WTC11 (cell line): Measurements from ENCODE around the gene POU2F3. TPM values are rescaled to one million over a fixed set of nuclear protein-coding genes. Genes with fewer than 3 reads are reported as not detected.

Experiments used
- CREM ChIP-seq: sonication (generic); formaldehyde crosslinking; IDR thresholded peaks from 2 replicates; pipeline ENCODE4 v1.8.1; 2022; ENCODE audit warnings: mild to moderate bottlenecking, missing genetic modification reagents, moderate library complexity
- CTCF ChIP-seq: fragments of 200-600 bp; IDR thresholded peaks from 2 replicates; pipeline ENCODE4 v1.8.0; 2022; ENCODE audit warnings: antibody characterized with exemption
- E2F1 ChIP-seq: sonication (generic); formaldehyde crosslinking; IDR thresholded peaks from 2 replicates; pipeline ENCODE4 v1.8.0; 2022; ENCODE audit warnings: mild to moderate bottlenecking, missing genetic modification reagents
- E2F5 ChIP-seq: sonication (generic); formaldehyde crosslinking; IDR thresholded peaks from 2 replicates; pipeline ENCODE4 v1.8.1; 2022; ENCODE audit warnings: mild to moderate bottlenecking, moderate library complexity, missing genetic modification reagents
- EMX1 ChIP-seq: fragments of 250-450 bp; sonication (Bioruptor Pico); IDR thresholded peaks from 2 replicates; pipeline ENCODE4 v1.8.0; 2021; ENCODE audit warnings: mild to moderate bottlenecking
- ERG ChIP-seq: fragments of 250-450 bp; sonication (Bioruptor Pico); IDR thresholded peaks from 2 replicates; pipeline ENCODE4 v1.8.0; 2021; ENCODE audit warnings: mild to moderate bottlenecking
- FOXP1 ChIP-seq: sonication (generic); formaldehyde crosslinking; IDR thresholded peaks from 2 replicates; pipeline ENCODE4 v1.8.0; 2022; ENCODE audit warnings: missing genetic modification reagents, mild to moderate bottlenecking, moderate library complexity, borderline replicate concordance
- HMGA2 ChIP-seq: fragments of 250-450 bp; sonication (Bioruptor Pico); IDR thresholded peaks from 2 replicates; pipeline ENCODE4 v1.4.0; 2021; ENCODE audit warnings: mild to moderate bottlenecking, moderate library complexity
- NFE2L1 ChIP-seq: sonication (generic); formaldehyde crosslinking; IDR thresholded peaks from 2 replicates; pipeline ENCODE4 v1.8.1; 2023; ENCODE audit warnings: missing genetic modification reagents
- PREB ChIP-seq: sonication (generic); formaldehyde crosslinking; IDR thresholded peaks from 2 replicates; pipeline ENCODE4 v1.8.1; 2022; ENCODE audit warnings: mild to moderate bottlenecking, missing genetic modification reagents, moderate library complexity, borderline replicate concordance
- SMAD3 ChIP-seq: sonication (generic); formaldehyde crosslinking; IDR thresholded peaks from 2 replicates; pipeline ENCODE4 v1.8.0; 2022; ENCODE audit warnings: missing genetic modification reagents, mild to moderate bottlenecking, borderline replicate concordance
- TEAD4 ChIP-seq: sonication (generic); formaldehyde crosslinking; IDR thresholded peaks from 2 replicates; pipeline ENCODE4 v1.8.0; 2022; ENCODE audit warnings: mild to moderate bottlenecking, missing genetic modification reagents
- ZMAT4 ChIP-seq: fragments of 250-450 bp; sonication (Bioruptor Pico); IDR thresholded peaks from 2 replicates; pipeline ENCODE4 v1.9.0; 2021; ENCODE audit warnings: mild to moderate bottlenecking
- total RNA-seq: library from RNA; stranded (reverse); gene quantifications from 3 replicates; pipeline ENCODE4 v1.2.3, GENCODE V29; 2021
- TF ChIP-seq, protein P1 (sequence below): sonication (generic); formaldehyde crosslinking; IDR thresholded peaks from 2 replicates; pipeline ENCODE4 v1.8.0; 2022; ENCODE audit warnings: missing genetic modification reagents
- TF ChIP-seq, protein P2 (sequence below): sonication (generic); formaldehyde crosslinking; IDR thresholded peaks from 2 replicates; pipeline ENCODE4 v1.8.1; 2023; ENCODE audit warnings: mild to moderate bottlenecking, moderate library complexity, missing genetic modification reagents
- TF ChIP-seq, protein P3 (sequence below): fragments of 250-450 bp; sonication (Bioruptor Pico); IDR thresholded peaks from 2 replicates; pipeline ENCODE4 v1.9.0; 2021; ENCODE audit warnings: moderate library complexity, mild to moderate bottlenecking, inconsistent platforms, borderline replicate concordance
- TF ChIP-seq, protein P4 (sequence below): sonication (generic); formaldehyde crosslinking; IDR thresholded peaks from 2 replicates; pipeline ENCODE4 v1.8.1; 2023; ENCODE audit warnings: mild to moderate bottlenecking, missing genetic modification reagents, moderate library complexity
- TF ChIP-seq, protein P5 (sequence below): fragments of 250-450 bp; sonication (Bioruptor Pico); IDR thresholded peaks from 2 replicates; pipeline ENCODE4 v2.1.2; 2022; ENCODE audit warnings: mild to moderate bottlenecking, moderate library complexity

The POU2F3 gene
- total RNA-seq, 1 experiment from 2014 or later = 0.61 TPM

GRCh38 chr11:120335908-120336640 is 96.1 kb downstream of the POU2F3 start, which contains the start of gene ARHGEF12 (continued):
- TF ChIP-seq SMAD3 (CRISPR knock-in tag) = 0 out of 2 replicates have a peak, but pooled peaks have one; percentile 39
- TF ChIP-seq, protein P1, sequence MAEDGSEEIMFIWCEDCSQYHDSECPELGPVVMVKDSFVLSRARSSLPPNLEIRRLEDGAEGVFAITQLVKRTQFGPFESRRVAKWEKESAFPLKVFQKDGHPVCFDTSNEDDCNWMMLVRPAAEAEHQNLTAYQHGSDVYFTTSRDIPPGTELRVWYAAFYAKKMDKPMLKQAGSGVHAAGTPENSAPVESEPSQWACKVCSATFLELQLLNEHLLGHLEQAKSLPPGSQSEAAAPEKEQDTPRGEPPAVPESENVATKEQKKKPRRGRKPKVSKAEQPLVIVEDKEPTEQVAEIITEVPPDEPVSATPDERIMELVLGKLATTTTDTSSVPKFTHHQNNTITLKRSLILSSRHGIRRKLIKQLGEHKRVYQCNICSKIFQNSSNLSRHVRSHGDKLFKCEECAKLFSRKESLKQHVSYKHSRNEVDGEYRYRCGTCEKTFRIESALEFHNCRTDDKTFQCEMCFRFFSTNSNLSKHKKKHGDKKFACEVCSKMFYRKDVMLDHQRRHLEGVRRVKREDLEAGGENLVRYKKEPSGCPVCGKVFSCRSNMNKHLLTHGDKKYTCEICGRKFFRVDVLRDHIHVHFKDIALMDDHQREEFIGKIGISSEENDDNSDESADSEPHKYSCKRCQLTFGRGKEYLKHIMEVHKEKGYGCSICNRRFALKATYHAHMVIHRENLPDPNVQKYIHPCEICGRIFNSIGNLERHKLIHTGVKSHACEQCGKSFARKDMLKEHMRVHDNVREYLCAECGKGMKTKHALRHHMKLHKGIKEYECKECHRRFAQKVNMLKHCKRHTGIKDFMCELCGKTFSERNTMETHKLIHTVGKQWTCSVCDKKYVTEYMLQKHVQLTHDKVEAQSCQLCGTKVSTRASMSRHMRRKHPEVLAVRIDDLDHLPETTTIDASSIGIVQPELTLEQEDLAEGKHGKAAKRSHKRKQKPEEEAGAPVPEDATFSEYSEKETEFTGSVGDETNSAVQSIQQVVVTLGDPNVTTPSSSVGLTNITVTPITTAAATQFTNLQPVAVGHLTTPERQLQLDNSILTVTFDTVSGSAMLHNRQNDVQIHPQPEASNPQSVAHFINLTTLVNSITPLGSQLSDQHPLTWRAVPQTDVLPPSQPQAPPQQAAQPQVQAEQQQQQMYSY (CRISPR knock-in tag) = no peak
- TF ChIP-seq, protein P2, sequence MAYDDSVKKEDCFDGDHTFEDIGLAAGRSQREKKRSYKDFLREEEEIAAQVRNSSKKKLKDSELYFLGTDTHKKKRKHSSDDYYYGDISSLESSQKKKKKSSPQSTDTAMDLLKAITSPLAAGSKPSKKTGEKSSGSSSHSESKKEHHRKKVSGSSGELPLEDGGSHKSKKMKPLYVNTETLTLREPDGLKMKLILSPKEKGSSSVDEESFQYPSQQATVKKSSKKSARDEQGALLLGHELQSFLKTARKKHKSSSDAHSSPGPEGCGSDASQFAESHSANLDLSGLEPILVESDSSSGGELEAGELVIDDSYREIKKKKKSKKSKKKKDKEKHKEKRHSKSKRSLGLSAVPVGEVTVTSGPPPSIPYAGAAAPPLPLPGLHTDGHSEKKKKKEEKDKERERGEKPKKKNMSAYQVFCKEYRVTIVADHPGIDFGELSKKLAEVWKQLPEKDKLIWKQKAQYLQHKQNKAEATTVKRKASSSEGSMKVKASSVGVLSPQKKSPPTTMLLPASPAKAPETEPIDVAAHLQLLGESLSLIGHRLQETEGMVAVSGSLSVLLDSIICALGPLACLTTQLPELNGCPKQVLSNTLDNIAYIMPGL (CRISPR knock-in tag) = peak; percentile 97
- TF ChIP-seq PREB (CRISPR knock-in tag) = no peak
- no peak for TF ChIP-seq E2F1 (CRISPR knock-in tag)
- TF ChIP-seq FOXP1 = peak; percentile 63; the same call in 1 of the 2 replicates
- TF ChIP-seq, protein P3, sequence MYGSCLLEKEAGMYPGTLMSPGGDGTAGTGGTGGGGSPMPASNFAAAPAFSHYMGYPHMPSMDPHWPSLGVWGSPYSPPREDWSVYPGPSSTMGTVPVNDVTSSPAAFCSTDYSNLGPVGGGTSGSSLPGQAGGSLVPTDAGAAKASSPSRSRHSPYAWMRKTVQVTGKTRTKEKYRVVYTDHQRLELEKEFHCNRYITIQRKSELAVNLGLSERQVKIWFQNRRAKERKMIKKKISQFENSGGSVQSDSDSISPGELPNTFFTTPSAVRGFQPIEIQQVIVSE (CRISPR knock-in tag) = no peak
- no peak for TF ChIP-seq ERG (CRISPR knock-in tag)
- TF ChIP-seq CTCF = no peak
- TF ChIP-seq, protein P4, sequence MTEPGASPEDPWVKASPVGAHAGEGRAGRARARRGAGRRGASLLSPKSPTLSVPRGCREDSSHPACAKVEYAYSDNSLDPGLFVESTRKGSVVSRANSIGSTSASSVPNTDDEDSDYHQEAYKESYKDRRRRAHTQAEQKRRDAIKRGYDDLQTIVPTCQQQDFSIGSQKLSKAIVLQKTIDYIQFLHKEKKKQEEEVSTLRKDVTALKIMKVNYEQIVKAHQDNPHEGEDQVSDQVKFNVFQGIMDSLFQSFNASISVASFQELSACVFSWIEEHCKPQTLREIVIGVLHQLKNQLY (CRISPR knock-in tag) = no peak
- TF ChIP-seq HMGA2 = no peak
- no peak for TF ChIP-seq NFE2L1 (CRISPR knock-in tag)
- TF ChIP-seq CREM (CRISPR knock-in tag) = peak; percentile 72; the same call in 1 of the 2 replicates
- no peak for TF ChIP-seq EMX1 (CRISPR knock-in tag)
- TF ChIP-seq TEAD4 (CRISPR knock-in tag) = no peak
- no peak for TF ChIP-seq ZMAT4 (CRISPR knock-in tag)
- TF ChIP-seq, protein P5, sequence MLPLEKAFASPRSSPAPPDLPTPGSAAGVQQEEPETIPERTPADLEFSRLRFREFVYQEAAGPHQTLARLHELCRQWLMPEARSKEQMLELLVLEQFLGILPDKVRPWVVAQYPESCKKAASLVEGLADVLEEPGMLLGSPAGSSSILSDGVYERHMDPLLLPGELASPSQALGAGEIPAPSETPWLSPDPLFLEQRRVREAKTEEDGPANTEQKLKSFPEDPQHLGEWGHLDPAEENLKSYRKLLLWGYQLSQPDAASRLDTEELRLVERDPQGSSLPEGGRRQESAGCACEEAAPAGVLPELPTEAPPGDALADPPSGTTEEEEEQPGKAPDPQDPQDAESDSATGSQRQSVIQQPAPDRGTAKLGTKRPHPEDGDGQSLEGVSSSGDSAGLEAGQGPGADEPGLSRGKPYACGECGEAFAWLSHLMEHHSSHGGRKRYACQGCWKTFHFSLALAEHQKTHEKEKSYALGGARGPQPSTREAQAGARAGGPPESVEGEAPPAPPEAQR = no peak
- TF ChIP-seq E2F5 = peak; percentile 57; the same call in 1 of the 2 replicates
